Midbrain (tissue), 1 donor: ENCODE measurements around the gene DHRSX.
"Not testable (repeated sequence)": the region's sequence is repeated elsewhere in the genome, so short reads cannot be mapped to it uniquely, and the experiment has no call there.

ENCODE experiments used
- DNase-seq: peaks from one replicate; lab custom pipeline; 2025; lab: John Stamatoyannopoulos, UW

DHRSX gene

GRCh38 chrX:2519638-2520037 is 18.9 kb upstream of the DHRSX start:
- not testable (repeated sequence) for DNase-seq

DNA sequence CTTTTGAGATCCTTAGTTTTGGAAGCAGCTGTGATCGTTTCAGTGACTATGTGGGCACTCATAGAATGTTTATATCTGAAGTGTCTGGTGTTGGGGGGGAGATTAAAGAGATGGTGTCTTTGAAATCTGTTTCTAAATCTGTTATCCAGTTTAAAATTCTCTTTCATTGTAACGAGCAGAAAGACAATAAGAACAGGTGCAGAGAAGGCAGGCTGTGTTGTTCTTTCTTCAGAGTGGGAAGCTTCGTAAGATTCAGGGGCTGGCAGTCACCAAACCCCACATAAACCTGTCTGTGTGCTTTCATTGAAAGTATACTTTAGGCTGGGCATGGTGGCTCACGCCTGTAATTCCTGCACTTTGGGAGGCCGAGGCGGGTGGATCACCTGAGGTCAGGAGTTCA is 16.3 kb upstream of the DHRSX start:
- DNase-seq: no peak

- DNase-seq: no peak
These were observed 15.8 kb upstream of the DHRSX start for GRCh38 chrX:2516623-2517022.

DNA sequence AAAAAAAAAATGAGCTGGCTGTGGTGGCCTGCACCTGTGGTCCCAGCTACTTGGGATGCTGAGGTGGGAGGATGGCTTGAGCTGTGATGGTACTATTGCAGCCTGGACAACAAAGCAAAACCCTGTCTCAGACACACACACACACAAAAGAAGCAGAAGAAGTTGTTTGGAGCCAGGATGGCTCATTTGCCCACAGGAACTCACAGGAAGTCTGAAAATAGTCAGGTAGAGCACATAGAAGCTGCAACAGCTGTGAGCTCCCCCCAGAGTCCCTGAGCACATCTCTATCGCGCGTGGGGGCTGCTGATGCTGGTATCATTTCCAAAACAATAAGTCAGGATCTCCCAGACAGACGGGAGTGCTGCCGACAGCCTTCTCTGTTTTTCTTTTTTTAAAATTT is 13.4 kb upstream of the DHRSX start:
- no peak for DNase-seq

- no peak for DNase-seq
These were observed 12.4 kb upstream of the DHRSX start for GRCh38 chrX:2513121-2513664.

DNA sequence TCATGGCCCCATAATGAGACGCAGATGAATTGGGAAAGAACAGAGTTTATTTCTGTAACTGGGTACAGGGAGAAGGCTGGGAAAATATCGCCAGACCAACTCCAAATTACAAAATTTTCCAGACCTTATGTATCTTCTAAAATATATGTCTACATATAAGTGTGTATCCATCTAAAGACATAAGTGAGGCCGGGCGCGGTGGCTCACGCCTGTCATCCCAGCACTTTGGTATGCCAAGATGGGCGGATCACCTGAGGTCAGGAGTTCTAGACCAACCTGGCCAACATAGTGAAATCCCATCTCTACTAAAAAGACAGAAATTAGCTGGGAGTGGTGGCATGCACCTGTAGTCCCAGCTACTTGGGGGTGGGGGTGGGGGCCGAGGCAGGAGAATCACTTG is 11.7 kb upstream of the DHRSX start:
- no peak for DNase-seq

- no peak for DNase-seq
These were observed 10.6 kb upstream of the DHRSX start for GRCh38 chrX:2511326-2511725.

DNA sequence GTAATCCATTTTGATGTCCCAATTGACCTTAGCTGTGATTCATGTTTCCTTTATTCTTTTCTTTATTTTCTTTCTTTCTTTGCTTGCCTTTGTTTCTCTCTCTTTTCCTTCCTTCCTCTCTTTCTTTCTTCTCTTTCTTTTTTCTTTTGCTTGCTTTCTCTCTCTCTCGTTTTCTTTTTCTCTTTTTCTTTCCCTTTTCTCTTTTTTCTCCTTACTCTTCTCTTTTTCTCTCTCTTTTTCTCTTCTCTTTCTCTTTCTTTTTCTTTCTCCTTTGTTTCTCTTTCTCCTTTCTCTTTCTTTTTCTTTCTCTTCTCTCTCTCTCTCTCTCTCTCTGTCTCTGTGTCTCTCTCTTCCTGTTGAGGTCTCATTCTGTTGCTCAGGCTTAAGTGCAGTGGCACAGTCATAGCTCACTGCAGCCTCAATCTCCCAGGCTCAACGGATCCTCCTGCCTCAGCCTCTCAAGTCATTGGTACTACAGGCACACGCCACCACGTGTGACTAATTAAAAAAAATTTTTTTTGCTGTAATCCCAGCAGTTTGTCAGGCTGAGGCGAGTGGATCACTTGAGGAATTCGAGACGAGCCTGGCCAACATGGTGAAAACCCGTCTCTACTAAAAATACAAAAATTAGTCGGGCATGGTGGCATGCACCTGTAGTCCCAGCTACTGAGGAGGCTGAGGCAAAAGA is 8.0 kb upstream of the DHRSX start:
- DNase-seq: no peak

GRCh38 chrX:2507904-2508627 is 7.3 kb upstream of the DHRSX start:
- DNase-seq: no peak

DNA sequence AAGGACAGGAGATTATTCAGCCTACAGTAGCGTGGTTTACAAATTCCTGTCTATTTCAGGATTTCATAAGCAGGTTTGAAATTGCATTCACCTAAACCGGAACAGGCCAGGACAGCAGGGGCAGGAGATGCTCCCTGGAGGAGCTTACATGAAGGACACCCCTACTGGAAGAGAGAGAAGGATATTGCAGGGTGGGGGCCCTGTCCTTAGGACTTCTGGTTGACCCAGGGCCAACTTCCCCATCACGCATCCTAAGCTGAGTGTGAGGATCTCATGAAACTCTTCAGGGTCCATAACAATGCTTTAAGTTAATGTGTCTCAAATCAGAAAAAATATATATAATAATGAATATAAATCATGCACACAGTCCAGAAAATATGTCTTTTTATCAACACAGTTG is 6.4 kb upstream of the DHRSX start:
- no peak for DNase-seq

DNA sequence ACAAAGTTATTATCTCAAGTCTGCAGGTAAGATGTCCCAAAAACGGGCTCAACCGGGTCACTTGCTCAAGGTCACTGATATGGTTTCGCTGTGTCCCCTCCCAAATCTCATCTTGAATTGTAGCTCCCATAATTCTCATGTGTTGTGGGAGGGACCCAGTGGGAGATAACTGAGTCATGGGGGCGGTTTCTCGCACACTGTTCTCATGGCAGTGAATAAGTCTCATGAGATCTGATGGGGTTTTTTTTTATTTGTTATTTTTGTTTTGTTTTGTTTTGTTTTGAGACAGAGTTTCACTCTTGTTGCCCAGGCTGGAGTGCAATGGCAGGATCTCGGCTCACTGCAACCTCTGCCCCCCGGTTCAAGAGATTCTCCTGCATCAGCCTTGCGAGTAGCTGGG is 4.6 kb upstream of the DHRSX start:
- not testable (repeated sequence) for DNase-seq

DNA sequence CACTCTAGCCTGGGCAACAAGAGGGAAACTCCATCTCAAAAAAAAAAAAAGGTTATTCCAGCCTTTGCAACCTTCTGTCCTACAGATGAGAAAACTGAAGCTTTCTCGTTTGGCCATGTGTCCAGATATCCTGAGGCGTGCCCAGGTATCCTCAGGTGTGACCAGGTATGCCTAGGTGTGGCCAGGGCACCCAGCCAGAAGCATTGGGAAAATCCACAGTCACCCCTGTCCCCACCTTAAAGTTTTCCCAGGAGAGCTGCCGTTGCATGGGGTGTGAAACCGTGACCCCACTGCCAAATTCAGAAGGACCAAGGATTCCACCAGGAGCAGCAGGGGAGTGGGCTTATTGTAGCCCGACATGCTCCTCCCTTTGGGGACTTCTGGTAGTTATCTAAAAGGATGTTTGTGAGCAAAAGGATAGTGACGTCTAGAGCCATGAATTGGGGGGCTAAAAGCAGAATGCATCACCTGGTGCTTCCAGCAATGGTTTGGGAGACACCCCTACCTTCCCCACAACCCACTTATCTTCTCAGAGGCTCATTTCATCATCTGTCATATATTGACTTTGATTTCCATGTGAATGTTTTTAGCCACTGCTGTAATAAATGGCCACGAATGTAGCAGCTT is 4.0 kb upstream of the DHRSX start:
- no peak for DNase-seq

- no peak for DNase-seq
These were observed 3.1 kb upstream of the DHRSX start for GRCh38 chrX:2503591-2504500.

GRCh38 chrX:2502668-2503519 is 2.1 kb upstream of the DHRSX start:
- no peak for DNase-seq

DNA sequence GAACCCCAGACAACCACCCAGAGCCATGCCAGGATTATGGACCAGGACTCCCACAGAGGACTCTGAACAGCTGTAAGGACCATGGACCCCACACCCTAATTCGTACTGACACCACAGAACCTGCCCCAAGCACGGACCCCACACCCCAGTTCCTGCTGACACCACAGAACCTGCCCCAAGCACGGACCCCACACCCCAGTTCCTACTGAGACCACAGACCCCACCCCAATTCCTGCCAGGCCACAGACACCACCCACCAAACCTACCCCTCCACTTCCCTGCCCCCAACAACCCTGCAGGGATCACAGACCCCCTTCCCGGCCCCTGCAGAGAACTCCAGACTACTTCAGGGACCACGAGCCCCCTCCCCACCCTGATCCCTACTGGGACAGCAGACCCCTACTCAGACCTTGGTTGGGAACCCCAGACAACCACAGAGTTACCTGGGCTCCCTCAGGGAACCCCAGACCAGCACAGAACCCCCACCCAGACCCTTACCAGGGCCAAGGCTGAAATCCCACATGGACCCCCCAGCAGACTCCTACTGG is 1.4 kb upstream of the DHRSX start:
- DNase-seq: no peak

DNA sequence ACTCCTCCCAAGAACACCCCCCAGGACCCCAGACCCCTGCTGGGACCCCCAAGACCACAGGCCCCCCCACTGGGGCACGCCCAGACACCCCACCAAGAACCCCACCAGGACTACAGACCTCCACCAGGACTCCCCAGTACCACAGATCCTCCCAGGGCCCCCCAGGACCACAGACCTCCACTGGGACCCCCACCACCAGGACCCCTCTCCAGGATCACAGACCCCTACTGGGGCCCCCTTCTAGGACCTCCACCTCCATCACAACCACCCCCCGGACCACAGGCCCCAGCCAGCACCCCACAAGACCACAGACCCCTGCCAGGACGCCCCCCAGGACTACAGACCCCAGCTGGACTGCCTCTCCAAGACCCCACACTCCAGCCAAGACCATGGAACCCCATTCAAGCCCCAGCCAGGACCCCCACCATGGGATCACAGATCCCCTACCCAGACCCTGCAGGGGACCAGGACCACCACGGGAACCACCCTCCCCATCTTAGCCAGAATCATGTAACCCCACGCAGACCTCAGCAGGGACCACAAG is 855 bp upstream of the DHRSX start:
- no peak for DNase-seq

DNA sequence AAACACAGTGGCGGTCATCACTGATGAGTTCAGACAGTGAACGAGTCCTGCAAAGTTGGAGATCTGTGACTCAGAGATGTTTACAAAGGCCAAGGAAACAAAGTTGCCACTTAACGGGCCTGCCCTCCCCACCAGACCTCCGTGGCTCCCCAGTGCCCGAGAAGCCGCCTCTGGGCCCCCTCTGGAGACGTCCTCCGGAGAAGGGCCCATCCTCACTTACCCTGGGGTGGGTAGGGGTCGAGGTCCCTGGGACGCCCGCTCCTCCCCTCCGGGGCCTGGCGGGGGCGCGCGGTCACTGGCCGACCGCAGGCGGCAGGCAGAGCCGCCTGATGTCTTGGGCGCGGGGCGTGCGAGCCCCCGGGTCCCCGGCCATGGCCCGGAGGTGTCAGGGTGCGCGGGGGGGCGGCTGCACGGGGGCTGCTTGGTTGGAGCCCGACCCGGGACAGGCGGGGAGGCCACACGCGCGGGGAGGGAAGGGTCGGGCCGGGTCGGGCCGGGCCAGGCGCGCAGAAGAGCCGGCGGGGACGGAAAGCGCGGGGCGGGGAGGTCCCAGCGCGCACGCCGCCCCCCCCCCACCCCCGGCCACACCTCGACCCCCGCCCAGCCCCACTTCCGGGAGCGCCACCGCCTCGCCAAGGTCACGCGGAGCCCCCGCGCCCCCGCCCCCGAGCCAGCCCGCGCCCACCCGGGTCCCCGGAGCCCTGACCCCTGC is 529 bp downstream of the DHRSX start:
- DNase-seq: no peak

DNA sequence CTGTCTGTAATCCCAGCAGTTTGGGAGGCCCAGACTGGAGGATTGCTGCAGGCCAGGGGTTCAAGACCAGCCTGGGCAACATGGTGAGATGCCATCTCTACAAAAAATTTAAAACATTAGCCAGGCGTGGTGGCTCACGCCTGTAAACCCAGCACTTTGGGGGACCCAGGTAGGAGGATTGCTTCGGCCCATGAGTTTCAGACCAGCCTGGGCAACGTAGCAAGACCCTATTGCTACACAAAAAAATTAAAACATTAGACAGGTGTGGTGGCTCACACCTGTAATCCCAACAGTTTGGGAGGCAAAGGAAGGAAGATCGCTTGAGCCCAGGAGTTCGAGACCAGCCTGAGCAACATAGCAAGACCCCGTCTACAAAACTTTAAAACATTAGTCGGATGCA is 1.3 kb downstream of the DHRSX start:
- DNase-seq: no peak

- DNase-seq: no peak
These were observed 1.9 kb downstream of the DHRSX start for GRCh38 chrX:2498781-2499302.
